A549 (cell line): Measurements from ENCODE around the gene OR4D1.
"Not testable (repeated sequence)": the region's sequence is repeated elsewhere in the genome, so short reads cannot be mapped to it uniquely, and the experiment has no call there.

Experiments
- BCL3 ChIP-seq: fragments of >200 bp; sonication (Bioruptor Twin); formaldehyde crosslinking; IDR thresholded peaks from 3 replicates; pipeline ENCODE4 v1.6.1; 2016
- BHLHE40 ChIP-seq: IDR thresholded peaks from 2 replicates; pipeline ENCODE4 v1.6.1; 2012; ENCODE audit warnings: low read depth, low read length, inconsistent platforms
- CBX2 ChIP-seq: fragments of 200-600 bp; sonication (generic); IDR thresholded peaks from 2 replicates; pipeline ENCODE4 v1.6.1; 2016; ENCODE audit warnings: low read depth, mild to moderate bottlenecking, borderline replicate concordance
- CTCF ChIP-seq: fragments of >200 bp; sonication (Bioruptor Twin); formaldehyde crosslinking; IDR thresholded peaks from 3 replicates; pipeline ENCODE4 v1.5.1; 2016
- PHF8 ChIP-seq: fragments of 200-600 bp; sonication (generic); IDR thresholded peaks from 2 replicates; pipeline ENCODE4 v1.6.1; 2016; ENCODE audit warnings: low read depth, mild to moderate bottlenecking, antibody characterized with exemption, moderate library complexity, borderline replicate concordance
- POLR2A ChIP-seq: IDR thresholded peaks from 2 replicates; pipeline ENCODE4 v1.6.1; 2012; ENCODE audit warnings: mild to moderate bottlenecking, low read length
- REST ChIP-seq: fragments of 200-600 bp; sonication (generic); IDR thresholded peaks from 2 replicates; pipeline ENCODE4 v1.6.1; 2016; ENCODE audit warnings: antibody characterized with exemption, mild to moderate bottlenecking, moderate library complexity
- RNF2 ChIP-seq: fragments of 200-600 bp; sonication (generic); IDR thresholded peaks from 2 replicates; pipeline ENCODE4 v1.6.1; 2016; ENCODE audit warnings: low read depth, mild to moderate bottlenecking, antibody characterized with exemption, moderate library complexity, borderline replicate concordance
- TP53 ChIP-seq: fragments of 250-450 bp; sonication (Bioruptor Pico); IDR thresholded peaks from 2 replicates; pipeline ENCODE4 v1.5.0; 2021; ENCODE audit warnings: mild to moderate bottlenecking, moderate library complexity
- TF ChIP-seq, protein P1 (sequence below): fragments of 150-350 bp; IDR thresholded peaks from 2 replicates; pipeline ENCODE4 v1.6.1; 2014; ENCODE audit warnings: low read depth, mild to moderate bottlenecking, low read length
- TF ChIP-seq, protein P2 (sequence below): fragments of 450-650 bp; IDR thresholded peaks from 2 replicates; pipeline ENCODE4 v1.6.1; 2014; ENCODE audit warnings: antibody characterized with exemption

- not testable (repeated sequence) for TF ChIP-seq REST; RNF2; POLR2A; CTCF; TP53 (CRISPR knock-in tag); CBX2; PHF8; BHLHE40; BCL3
- TF ChIP-seq, protein P1, sequence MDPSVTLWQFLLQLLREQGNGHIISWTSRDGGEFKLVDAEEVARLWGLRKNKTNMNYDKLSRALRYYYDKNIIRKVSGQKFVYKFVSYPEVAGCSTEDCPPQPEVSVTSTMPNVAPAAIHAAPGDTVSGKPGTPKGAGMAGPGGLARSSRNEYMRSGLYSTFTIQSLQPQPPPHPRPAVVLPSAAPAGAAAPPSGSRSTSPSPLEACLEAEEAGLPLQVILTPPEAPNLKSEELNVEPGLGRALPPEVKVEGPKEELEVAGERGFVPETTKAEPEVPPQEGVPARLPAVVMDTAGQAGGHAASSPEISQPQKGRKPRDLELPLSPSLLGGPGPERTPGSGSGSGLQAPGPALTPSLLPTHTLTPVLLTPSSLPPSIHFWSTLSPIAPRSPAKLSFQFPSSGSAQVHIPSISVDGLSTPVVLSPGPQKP, result not testable (repeated sequence)
- TF ChIP-seq, protein P2, sequence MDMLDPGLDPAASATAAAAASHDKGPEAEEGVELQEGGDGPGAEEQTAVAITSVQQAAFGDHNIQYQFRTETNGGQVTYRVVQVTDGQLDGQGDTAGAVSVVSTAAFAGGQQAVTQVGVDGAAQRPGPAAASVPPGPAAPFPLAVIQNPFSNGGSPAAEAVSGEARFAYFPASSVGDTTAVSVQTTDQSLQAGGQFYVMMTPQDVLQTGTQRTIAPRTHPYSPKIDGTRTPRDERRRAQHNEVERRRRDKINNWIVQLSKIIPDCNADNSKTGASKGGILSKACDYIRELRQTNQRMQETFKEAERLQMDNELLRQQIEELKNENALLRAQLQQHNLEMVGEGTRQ, result not testable (repeated sequence)
Observed at GRCh38 chr17:58132697-58133096, 15.5 kb upstream of the OR4D1 start.
